ENCODE data around the gene ZNF646.

- TF ChIP-seq CTCF (IDR thresholded peaks at IDR 0.05) (no peak), POLR2AphosphoS5 (IDR thresholded peaks at IDR 0.05; ENCODE audit: low read depth, low read length) (no peak; the same call in 1 of the 2 replicates)
- TF ChIP-seq, protein P1, sequence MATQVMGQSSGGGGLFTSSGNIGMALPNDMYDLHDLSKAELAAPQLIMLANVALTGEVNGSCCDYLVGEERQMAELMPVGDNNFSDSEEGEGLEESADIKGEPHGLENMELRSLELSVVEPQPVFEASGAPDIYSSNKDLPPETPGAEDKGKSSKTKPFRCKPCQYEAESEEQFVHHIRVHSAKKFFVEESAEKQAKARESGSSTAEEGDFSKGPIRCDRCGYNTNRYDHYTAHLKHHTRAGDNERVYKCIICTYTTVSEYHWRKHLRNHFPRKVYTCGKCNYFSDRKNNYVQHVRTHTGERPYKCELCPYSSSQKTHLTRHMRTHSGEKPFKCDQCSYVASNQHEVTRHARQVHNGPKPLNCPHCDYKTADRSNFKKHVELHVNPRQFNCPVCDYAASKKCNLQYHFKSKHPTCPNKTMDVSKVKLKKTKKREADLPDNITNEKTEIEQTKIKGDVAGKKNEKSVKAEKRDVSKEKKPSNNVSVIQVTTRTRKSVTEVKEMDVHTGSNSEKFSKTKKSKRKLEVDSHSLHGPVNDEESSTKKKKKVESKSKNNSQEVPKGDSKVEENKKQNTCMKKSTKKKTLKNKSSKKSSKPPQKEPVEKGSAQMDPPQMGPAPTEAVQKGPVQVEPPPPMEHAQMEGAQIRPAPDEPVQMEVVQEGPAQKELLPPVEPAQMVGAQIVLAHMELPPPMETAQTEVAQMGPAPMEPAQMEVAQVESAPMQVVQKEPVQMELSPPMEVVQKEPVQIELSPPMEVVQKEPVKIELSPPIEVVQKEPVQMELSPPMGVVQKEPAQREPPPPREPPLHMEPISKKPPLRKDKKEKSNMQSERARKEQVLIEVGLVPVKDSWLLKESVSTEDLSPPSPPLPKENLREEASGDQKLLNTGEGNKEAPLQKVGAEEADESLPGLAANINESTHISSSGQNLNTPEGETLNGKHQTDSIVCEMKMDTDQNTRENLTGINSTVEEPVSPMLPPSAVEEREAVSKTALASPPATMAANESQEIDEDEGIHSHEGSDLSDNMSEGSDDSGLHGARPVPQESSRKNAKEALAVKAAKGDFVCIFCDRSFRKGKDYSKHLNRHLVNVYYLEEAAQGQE (IDR thresholded peaks at IDR 0.05; ENCODE audit: insufficient read depth in 1 of 2, low read depth in 2 of 2, low read length in 1 of 2), result no peak
These were observed 14.4 kb downstream of the ZNF646 start, which contains the start of gene PRSS53 for GRCh38 chr16:31088459-31089183.

Measured in Panc1 (cell line).